MCF 10A (cell line): Measurements from ENCODE around the gene NID1. TPM values are rescaled to one million over a fixed set of nuclear protein-coding genes. Genes with fewer than 3 reads are reported as not detected.

Experiments
- BruUV-seq: library from RNA; stranded (reverse); fragments of 400-500 nt; replicated peaks from 2 replicates; lab custom pipeline; 2021; lab: Mats Ljungman, UMichigan
- CTCF ChIA-PET: fragments of 300-600 bp; sonication (Branson Sonifier 250); formaldehyde crosslinking; extraction: SDS; loops from one replicate; lab custom pipeline; 2021; ENCODE audit warnings: antibody characterized with exemption, inconsistent platforms; lab: Yijun Ruan, JAX
- POLR2A ChIA-PET: fragments of 300-600, 350-650 bp; sonication (Branson Sonifier 250); formaldehyde crosslinking; extraction: SDS; loops from one replicate; lab custom pipeline; 2020; ENCODE audit warnings: antibody characterized with exemption, inconsistent platforms; lab: Yijun Ruan, JAX
- DNase-seq: peaks from one replicate; pipeline ENCODE4 v3.0.0-alpha.2; 2018; ENCODE audit not compliant: unreplicated experiment
- H3K27ac Mint-ChIP-seq: one replicate; pipeline ENCODE4 v1.8.0; 2022; ENCODE audit warnings: mild to moderate bottlenecking, low read depth, mixed read lengths; ENCODE audit not compliant: unreplicated experiment
- H3K27me3 Mint-ChIP-seq: one replicate; pipeline ENCODE4 v1.8.0; 2022; ENCODE audit warnings: mixed read lengths; ENCODE audit not compliant: insufficient read depth, unreplicated experiment
- H3K36me3 Mint-ChIP-seq: one replicate; pipeline ENCODE4 v1.8.0; 2022; ENCODE audit warnings: mild to moderate bottlenecking, moderate library complexity, mixed read lengths; ENCODE audit not compliant: insufficient read depth, unreplicated experiment
- H3K4me1 Mint-ChIP-seq: one replicate; pipeline ENCODE4 v1.8.0; 2022; ENCODE audit warnings: mixed read lengths; ENCODE audit not compliant: insufficient read depth, unreplicated experiment
- H3K4me3 Mint-ChIP-seq: one replicate; pipeline ENCODE4 v1.8.0; 2022; ENCODE audit warnings: mild to moderate bottlenecking, moderate library complexity, mixed read lengths; ENCODE audit not compliant: unreplicated experiment
- H3K9me3 Mint-ChIP-seq: one replicate; pipeline ENCODE4 v1.8.0; 2022; ENCODE audit warnings: mixed read lengths; ENCODE audit not compliant: unreplicated experiment
- CTCF ChIP-seq: fragments of 200-600 bp; IDR thresholded peaks from one replicate; pipeline ENCODE4 v1.8.0; 2022; ENCODE audit warnings: antibody characterized with exemption, mild to moderate bottlenecking; ENCODE audit not compliant: unreplicated experiment
- intact Hi-C: fragments of 100-400 bp; cut with micrococcal nuclease; formaldehyde crosslinking; loops from 2 replicates; pipeline ENCODE4 v1.14.1; 2022
- total RNA-seq: library from RNA; stranded (reverse); gene quantifications from 2 replicates; pipeline ENCODE4 v1.2.3, GENCODE V29; 2022

Gene NID1
- total RNA-seq, 1 experiment from 2014 or later = 0.16 TPM

GRCh38 chr1:236029428-236029940 lies 35.4 kb downstream of the NID1 start:
- DNase-seq = no peak
- no peaks in the 10 kb centered on the region for H3K36me3 Mint-ChIP-seq
- no peak overlapping the region for H3K27ac Mint-ChIP-seq
- TF ChIP-seq CTCF = no peak
- no peak overlapping the region for H3K4me3 Mint-ChIP-seq
- CTCF ChIA-PET = interaction anchor here (0.8 to 1.5 kb wide), 2 partner anchors 12 to 13 kb away, joined by 4 read pairs; no protein-coding TSS in a partner anchor
- H3K27me3 Mint-ChIP-seq = no peaks in the 10 kb centered on the region
- intact Hi-C loops = no loop called here
- POLR2A ChIA-PET = no interaction called here
- no peaks in the 10 kb centered on the region for H3K9me3 Mint-ChIP-seq
- no peaks in the 10 kb centered on the region for H3K4me1 Mint-ChIP-seq
- BruUV-seq = no TSS peak

GRCh38 chr1:236027104-236027503 lies 37.8 kb downstream of the NID1 start:
- no peak for TF ChIP-seq CTCF

GRCh38 chr1:236025836-236026235 lies 39.1 kb downstream of the NID1 start:
- intact Hi-C loops = no loop called here
- Mint-ChIP-seq H3K27ac (no peak overlapping the region), H3K4me3 (no peak overlapping the region), H3K27me3 (no peaks in the 10 kb centered on the region), H3K4me1 (no peaks in the 10 kb centered on the region), H3K36me3 (no peaks in the 10 kb centered on the region), H3K9me3 (no peaks in the 10 kb centered on the region)
- CTCF ChIA-PET = interaction anchor here (0.6 to 1.0 kb wide), 2 partner anchors 12 to 79 kb away, joined by 3 read pairs; no protein-coding TSS in a partner anchor
- POLR2A ChIA-PET = interaction anchor here (0.9 to 1.2 kb wide), 3 partner anchors 9 to 61 kb away, joined by 3 read pairs; no protein-coding TSS in a partner anchor
- BruUV-seq = no TSS peak
- no peak for TF ChIP-seq CTCF
- no peak for DNase-seq

More at GRCh38 chr1:236027104-236027503, 37.8 kb downstream of the NID1 start:
- Mint-ChIP-seq H3K27me3 (no peaks in the 10 kb centered on the region), H3K36me3 (no peaks in the 10 kb centered on the region), H3K27ac (no peak overlapping the region), H3K4me1 (no peaks in the 10 kb centered on the region), H3K9me3 (no peaks in the 10 kb centered on the region), H3K4me3 (no peak overlapping the region)
- no peak for DNase-seq
- BruUV-seq = no TSS peak
- ChIA-PET POLR2A (no interaction called here), CTCF (no interaction called here)
- intact Hi-C loops = no loop called here

GRCh38 chr1:236024641-236025040 lies 40.2 kb downstream of the NID1 start:
- CTCF ChIA-PET = interaction anchor here (1.0 kb wide), 1 partner anchor 80 kb away, joined by 3 read pairs; no protein-coding TSS in a partner anchor
- no peak overlapping the region for H3K27ac Mint-ChIP-seq
- intact Hi-C loops = no loop called here

More at GRCh38 chr1:236024641-236025040, 40.2 kb downstream of the NID1 start:
- POLR2A ChIA-PET = interaction anchor here (0.6 to 1.1 kb wide), 3 partner anchors 8 to 845 kb away, joined by 3 read pairs; no protein-coding TSS in a partner anchor
- DNase-seq = no peak
- no TSS peak for BruUV-seq
- Mint-ChIP-seq H3K9me3 (no peaks in the 10 kb centered on the region), H3K36me3 (no peaks in the 10 kb centered on the region), H3K27me3 (no peaks in the 10 kb centered on the region), H3K4me3 (no peak overlapping the region), H3K4me1 (no peaks in the 10 kb centered on the region)
- no peak for TF ChIP-seq CTCF
